GM21515 (cell line): ENCODE data around the gene PDGFD.

Experiments used
- ATAC-seq: cut with Tn5 transposase; IDR thresholded peaks from one replicate; pipeline ENCODE4 v1.9.1; 2021; ENCODE audit not compliant: unreplicated experiment

Gene PDGFD

GRCh38 chr11:104146421-104146820 is 17.5 kb downstream of the PDGFD start:
- ATAC-seq = no peak

GRCh38 chr11:104145062-104145461 is 18.9 kb downstream of the PDGFD start:
- no peak for ATAC-seq

- ATAC-seq = no peak
Observed at GRCh38 chr11:104142698-104143097, 21.2 kb downstream of the PDGFD start.

- ATAC-seq = no peak
Observed at GRCh38 chr11:104136861-104137260, 27.1 kb downstream of the PDGFD start.

GRCh38 chr11:104134745-104135144 is 29.2 kb downstream of the PDGFD start:
- no peak for ATAC-seq

- no peak for ATAC-seq
Observed at GRCh38 chr11:104130161-104130560, 33.8 kb downstream of the PDGFD start.

GRCh38 chr11:104129145-104129544 is 34.8 kb downstream of the PDGFD start:
- no peak for ATAC-seq

GRCh38 chr11:104127828-104128227 is 36.1 kb downstream of the PDGFD start:
- no peak for ATAC-seq

GRCh38 chr11:104126464-104126863 is 37.5 kb downstream of the PDGFD start:
- no peak for ATAC-seq

- ATAC-seq = peak; percentile 77
Observed at GRCh38 chr11:104124979-104125378, 39.0 kb downstream of the PDGFD start.

GRCh38 chr11:104122836-104123235 is 41.1 kb downstream of the PDGFD start:
- ATAC-seq = no peak

- no peak for ATAC-seq
Observed at GRCh38 chr11:104122011-104122635, 41.8 kb downstream of the PDGFD start.

GRCh38 chr11:104120493-104121137 is 43.3 kb downstream of the PDGFD start:
- no peak for ATAC-seq

GRCh38 chr11:104118105-104118744 is 45.7 kb downstream of the PDGFD start:
- no peak for ATAC-seq

GRCh38 chr11:104113541-104113940 is 50.4 kb downstream of the PDGFD start:
- ATAC-seq = no peak

- ATAC-seq = no peak
Observed at GRCh38 chr11:104106136-104106754, 57.7 kb downstream of the PDGFD start.

- no peak for ATAC-seq
Observed at GRCh38 chr11:104105155-104105554, 58.8 kb downstream of the PDGFD start.

GRCh38 chr11:104104664-104105063 is 59.3 kb downstream of the PDGFD start:
- ATAC-seq = no peak

GRCh38 chr11:104104201-104104600 is 59.7 kb downstream of the PDGFD start:
- ATAC-seq = no peak

- no peak for ATAC-seq
Observed at GRCh38 chr11:104098555-104098954, 65.4 kb downstream of the PDGFD start.

GRCh38 chr11:104098132-104098531 is 65.8 kb downstream of the PDGFD start:
- ATAC-seq = no peak

- no peak for ATAC-seq
Observed at GRCh38 chr11:104096900-104097299, 67.0 kb downstream of the PDGFD start.
